ENCODE results near the gene GMDS. TPM values are rescaled to one million over a fixed set of nuclear protein-coding genes. Genes with fewer than 3 reads are reported as not detected.

GMDS gene
- total and polyA plus RNA-seq, 2 of the 13 experiments (the other 11 are each of a cell fraction or from before 2014, with no cell fraction given): 64.4 to 112 TPM

DNA sequence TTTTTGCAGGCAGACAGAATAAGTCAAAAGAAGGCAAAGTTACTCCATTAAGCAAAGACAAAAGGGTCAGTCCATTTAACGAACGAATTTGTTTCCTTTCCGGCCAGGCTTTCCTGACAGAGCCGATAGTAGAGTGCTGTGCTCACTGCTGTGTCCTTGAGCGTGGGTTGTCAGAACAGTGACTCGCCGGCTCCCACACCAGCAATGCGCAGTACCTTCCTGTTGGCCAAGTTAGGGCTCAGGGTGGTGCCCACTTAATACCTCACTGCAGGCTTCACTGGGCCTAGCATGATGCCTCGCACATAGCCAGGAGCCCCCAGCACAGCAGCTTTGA, 341.0 kb downstream of the GMDS start:
- in situ Hi-C loops (cut with HindIII; ENCODE audit: extremely low pct_ligation_motif_present, low pct_unique_long_range_greater_than_20kb): no loop called here
- TF ChIP-seq SKI (IDR thresholded peaks at IDR 0.05; ENCODE audit: partially characterized antibody) (no peak), ZFP1 (CRISPR knock-in tag; IDR thresholded peaks at IDR 0.05) (no peak), RCOR2 (CRISPR knock-in tag; IDR thresholded peaks at IDR 0.05) (no peak), ZNF879 (CRISPR knock-in tag; IDR thresholded peaks at IDR 0.05) (no peak), PCBP1 (IDR thresholded peaks at IDR 0.05; ENCODE audit: borderline replicate concordance, low read depth, low read length) (no peak), ZNF839 (CRISPR knock-in tag; IDR thresholded peaks at IDR 0.05; ENCODE audit: borderline replicate concordance) (no peak), CBX1 (IDR thresholded peaks at IDR 0.05; ENCODE audit: low read depth) (no peak), FOXM1 (CRISPR knock-in tag; IDR thresholded peaks at IDR 0.05) (no peak), TCF12 (IDR thresholded peaks at IDR 0.05) (no peak), TCF12 (CRISPR knock-in tag; IDR thresholded peaks at IDR 0.05) (no peak), KLF9 (CRISPR knock-in tag; IDR thresholded peaks at IDR 0.05; ENCODE audit: low read depth) (no peak), FOXA1 (IDR thresholded peaks at IDR 0.05) (no peak), FOXA1 (CRISPR knock-in tag; IDR thresholded peaks at IDR 0.05) (no peak), TCF7L2 (IDR thresholded peaks at IDR 0.05; ENCODE audit: low read depth, low read length) (no peak), RELA (CRISPR knock-in tag; IDR thresholded peaks at IDR 0.05) (no peak), ZNF788 (CRISPR knock-in tag; IDR thresholded peaks at IDR 0.05; ENCODE audit: borderline replicate concordance) (no peak)
- TF ChIP-seq, protein P1, sequence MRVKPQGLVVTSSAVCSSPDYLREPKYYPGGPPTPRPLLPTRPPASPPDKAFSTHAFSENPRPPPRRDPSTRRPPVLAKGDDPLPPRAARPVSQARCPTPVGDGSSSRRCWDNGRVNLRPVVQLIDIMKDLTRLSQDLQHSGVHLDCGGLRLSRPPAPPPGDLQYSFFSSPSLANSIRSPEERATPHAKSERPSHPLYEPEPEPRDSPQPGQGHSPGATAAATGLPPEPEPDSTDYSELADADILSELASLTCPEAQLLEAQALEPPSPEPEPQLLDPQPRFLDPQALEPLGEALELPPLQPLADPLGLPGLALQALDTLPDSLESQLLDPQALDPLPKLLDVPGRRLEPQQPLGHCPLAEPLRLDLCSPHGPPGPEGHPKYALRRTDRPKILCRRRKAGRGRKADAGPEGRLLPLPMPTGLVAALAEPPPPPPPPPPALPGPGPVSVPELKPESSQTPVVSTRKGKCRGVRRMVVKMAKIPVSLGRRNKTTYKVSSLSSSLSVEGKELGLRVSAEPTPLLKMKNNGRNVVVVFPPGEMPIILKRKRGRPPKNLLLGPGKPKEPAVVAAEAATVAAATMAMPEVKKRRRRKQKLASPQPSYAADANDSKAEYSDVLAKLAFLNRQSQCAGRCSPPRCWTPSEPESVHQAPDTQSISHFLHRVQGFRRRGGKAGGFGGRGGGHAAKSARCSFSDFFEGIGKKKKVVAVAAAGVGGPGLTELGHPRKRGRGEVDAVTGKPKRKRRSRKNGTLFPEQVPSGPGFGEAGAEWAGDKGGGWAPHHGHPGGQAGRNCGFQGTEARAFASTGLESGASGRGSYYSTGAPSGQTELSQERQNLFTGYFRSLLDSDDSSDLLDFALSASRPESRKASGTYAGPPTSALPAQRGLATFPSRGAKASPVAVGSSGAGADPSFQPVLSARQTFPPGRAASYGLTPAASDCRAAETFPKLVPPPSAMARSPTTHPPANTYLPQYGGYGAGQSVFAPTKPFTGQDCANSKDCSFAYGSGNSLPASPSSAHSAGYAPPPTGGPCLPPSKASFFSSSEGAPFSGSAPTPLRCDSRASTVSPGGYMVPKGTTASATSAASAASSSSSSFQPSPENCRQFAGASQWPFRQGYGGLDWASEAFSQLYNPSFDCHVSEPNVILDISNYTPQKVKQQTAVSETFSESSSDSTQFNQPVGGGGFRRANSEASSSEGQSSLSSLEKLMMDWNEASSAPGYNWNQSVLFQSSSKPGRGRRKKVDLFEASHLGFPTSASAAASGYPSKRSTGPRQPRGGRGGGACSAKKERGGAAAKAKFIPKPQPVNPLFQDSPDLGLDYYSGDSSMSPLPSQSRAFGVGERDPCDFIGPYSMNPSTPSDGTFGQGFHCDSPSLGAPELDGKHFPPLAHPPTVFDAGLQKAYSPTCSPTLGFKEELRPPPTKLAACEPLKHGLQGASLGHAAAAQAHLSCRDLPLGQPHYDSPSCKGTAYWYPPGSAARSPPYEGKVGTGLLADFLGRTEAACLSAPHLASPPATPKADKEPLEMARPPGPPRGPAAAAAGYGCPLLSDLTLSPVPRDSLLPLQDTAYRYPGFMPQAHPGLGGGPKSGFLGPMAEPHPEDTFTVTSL (CRISPR knock-in tag; IDR thresholded peaks at IDR 0.05; ENCODE audit: borderline replicate concordance): no peak
- TF ChIP-seq, protein P2, sequence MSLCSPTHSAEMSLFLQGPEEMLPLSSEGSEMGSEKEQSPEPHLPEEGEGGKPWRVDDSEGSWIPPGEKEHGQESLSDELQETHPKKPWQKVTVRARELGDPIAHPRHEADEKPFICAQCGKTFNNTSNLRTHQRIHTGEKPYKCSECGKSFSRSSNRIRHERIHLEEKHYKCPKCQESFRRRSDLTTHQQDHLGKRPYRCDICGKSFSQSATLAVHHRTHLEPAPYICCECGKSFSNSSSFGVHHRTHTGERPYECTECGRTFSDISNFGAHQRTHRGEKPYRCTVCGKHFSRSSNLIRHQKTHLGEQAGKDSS (CRISPR knock-in tag; IDR thresholded peaks at IDR 0.05; ENCODE audit: borderline replicate concordance, low read depth): no peak
- TF ChIP-seq, protein P3, sequence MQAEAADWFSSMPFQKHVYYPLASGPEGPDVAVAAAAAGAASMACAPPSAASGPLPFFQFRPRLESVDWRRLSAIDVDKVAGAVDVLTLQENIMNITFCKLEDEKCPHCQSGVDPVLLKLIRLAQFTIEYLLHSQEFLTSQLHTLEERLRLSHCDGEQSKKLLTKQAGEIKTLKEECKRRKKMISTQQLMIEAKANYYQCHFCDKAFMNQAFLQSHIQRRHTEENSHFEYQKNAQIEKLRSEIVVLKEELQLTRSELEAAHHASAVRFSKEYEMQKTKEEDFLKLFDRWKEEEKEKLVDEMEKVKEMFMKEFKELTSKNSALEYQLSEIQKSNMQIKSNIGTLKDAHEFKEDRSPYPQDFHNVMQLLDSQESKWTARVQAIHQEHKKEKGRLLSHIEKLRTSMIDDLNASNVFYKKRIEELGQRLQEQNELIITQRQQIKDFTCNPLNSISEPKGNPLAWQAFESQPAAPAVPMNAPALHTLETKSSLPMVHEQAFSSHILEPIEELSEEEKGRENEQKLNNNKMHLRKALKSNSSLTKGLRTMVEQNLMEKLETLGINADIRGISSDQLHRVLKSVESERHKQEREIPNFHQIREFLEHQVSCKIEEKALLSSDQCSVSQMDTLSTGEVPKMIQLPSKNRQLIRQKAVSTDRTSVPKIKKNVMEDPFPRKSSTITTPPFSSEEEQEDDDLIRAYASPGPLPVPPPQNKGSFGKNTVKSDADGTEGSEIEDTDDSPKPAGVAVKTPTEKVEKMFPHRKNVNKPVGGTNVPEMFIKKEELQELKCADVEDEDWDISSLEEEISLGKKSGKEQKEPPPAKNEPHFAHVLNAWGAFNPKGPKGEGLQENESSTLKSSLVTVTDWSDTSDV (CRISPR knock-in tag; IDR thresholded peaks at IDR 0.05): no peak

More for the DNA sequence above, 341.0 kb downstream of the GMDS start:
- no peaks in the 10 kb centered on the region for H3K4me1 ChIP-seq (ENCODE audit: insufficient read depth, low read length)
- DNase-seq (ENCODE audit: low spot score) (no peak), FAIRE-seq (no peak), ATAC-seq (peak; percentile 22; the same call in 1 of the 3 replicates)
- H3K9ac ChIP-seq (ENCODE audit: insufficient read depth, low read depth, low read length): no peak overlapping the region
- H3K4me3 ChIP-seq (replicated peaks in 1 of 3; ENCODE audit: insufficient read depth in 1 of 3, low read depth in 2 of 3, low read length in 3 of 3): no peak overlapping the region
- no peaks in the 10 kb centered on the region for H3K9me3 ChIP-seq (ENCODE audit: low read length)
- CTCF ChIA-PET (ENCODE audit: low intra/inter-chr PET ratio, low total read pairs): no interaction called here
- BruUV-seq (replicated peaks): no TSS peak
- no peak overlapping the region for H2AFZ ChIP-seq (ENCODE audit: low read length)
- H3K27me3 ChIP-seq (ENCODE audit: control insufficient read depth in 1 of 2, insufficient read depth in 2 of 2, low read length in 2 of 2): no peaks in the 10 kb centered on the region
- no peak overlapping the region for H3K27ac ChIP-seq (ENCODE audit: extremely low read length, insufficient read depth, low read length)
- intact Hi-C loops (cut with micrococcal nuclease; ENCODE audit: unreplicated experiment): no loop called here
- H4K20me1 ChIP-seq (ENCODE audit: insufficient read depth, low read length): no peaks in the 10 kb centered on the region; the same call in 1 of the 2 replicates
- 98% methylated on average over 8 of the region's 9 CpGs for WGBS (ENCODE audit: low lambda C conversion rate)
- no peaks in the 10 kb centered on the region for H3K79me2 ChIP-seq (ENCODE audit: insufficient read depth, low read length)
- H3K36me3 ChIP-seq (replicated peaks in 1 of 2; ENCODE audit: control insufficient read depth in 1 of 2, insufficient read depth in 2 of 2, low read length in 2 of 2): peaks cover 8 to 36% of the 10 kb centered on the region in 2 experiments
- no peak overlapping the region for H3K4me2 ChIP-seq (ENCODE audit: low read depth, low read length)
- POLR2A ChIA-PET: no interaction called here
